BLaER1 (cell line): ENCODE measurements around the gene NANS.
"Not testable (repeated sequence)": the region's sequence is repeated elsewhere in the genome, so short reads cannot be mapped to it uniquely, and the experiment has no call there.

ENCODE experiments used
- H3K27ac ChIP-seq: shearing (Covaris generic); formaldehyde crosslinking; 2 replicates; pipeline ENCODE4 v1.8.1; 2022
- H3K27me3 ChIP-seq: shearing (Covaris generic); formaldehyde crosslinking; 2 replicates; pipeline ENCODE4 v1.8.1; 2022
- H3K36me3 ChIP-seq: shearing (Covaris generic); formaldehyde crosslinking; 2 replicates; pipeline ENCODE4 v1.8.1; 2022
- H3K4me1 ChIP-seq: shearing (Covaris generic); formaldehyde crosslinking; 2 replicates; pipeline ENCODE4 v1.8.1; 2022
- H3K4me2 ChIP-seq: shearing (Covaris generic); formaldehyde crosslinking; 2 replicates; pipeline ENCODE4 v1.8.1; 2022
- H3K4me3 ChIP-seq: shearing (Covaris generic); formaldehyde crosslinking; 2 replicates; pipeline ENCODE4 v1.8.1; 2022
- H3K9ac ChIP-seq: shearing (Covaris generic); formaldehyde crosslinking; 2 replicates; pipeline ENCODE4 v1.8.1; 2022
- H3K9me3 ChIP-seq: shearing (Covaris generic); formaldehyde crosslinking; 2 replicates; pipeline ENCODE4 v1.8.1; 2022
- H4K20me1 ChIP-seq: shearing (Covaris generic); formaldehyde crosslinking; 2 replicates; pipeline ENCODE4 v1.8.1; 2022
- Cebpa-rat ChIP-seq: shearing (Covaris generic); IDR thresholded peaks from 2 replicates; pipeline ENCODE4 v1.8.1; 2022

NANS gene

GRCh38 chr9:98105006-98105405 is 48.5 kb downstream of the NANS start:
- Histone ChIP-seq H3K4me3 (no peak overlapping the region), H3K4me1 (peaks cover 91% of the 10 kb centered on the region), H3K9me3 (peaks cover 17% of the 10 kb centered on the region), H3K36me3 (peaks cover 36% of the 10 kb centered on the region), H3K27me3 (no peaks in the 10 kb centered on the region), H3K9ac (peak overlapping the region; percentile 56; the same call in 1 of the 2 replicates), H3K4me2 (peak overlapping the region; percentile 89), H4K20me1 (no peaks in the 10 kb centered on the region), H3K27ac (peak overlapping the region; percentile 89)
- TF ChIP-seq Cebpa-rat: no peak

- TF ChIP-seq Cebpa-rat: no peak
- peak overlapping the region; percentile 60 for H3K27ac ChIP-seq
- H3K4me1 ChIP-seq: peaks cover 66% of the 10 kb centered on the region
- peaks cover 17% of the 10 kb centered on the region for H3K9me3 ChIP-seq
- peak overlapping the region; percentile 12; the same call in 1 of the 2 replicates for H3K9ac ChIP-seq
- peaks cover 49% of the 10 kb centered on the region for H3K36me3 ChIP-seq
- H3K4me3 ChIP-seq: no peak overlapping the region
- H4K20me1 ChIP-seq: no peaks in the 10 kb centered on the region
- H3K27me3 ChIP-seq: no peaks in the 10 kb centered on the region
- H3K4me2 ChIP-seq: peak overlapping the region; percentile 72
Observed at GRCh38 chr9:98107926-98108325, 51.4 kb downstream of the NANS start.

DNA sequence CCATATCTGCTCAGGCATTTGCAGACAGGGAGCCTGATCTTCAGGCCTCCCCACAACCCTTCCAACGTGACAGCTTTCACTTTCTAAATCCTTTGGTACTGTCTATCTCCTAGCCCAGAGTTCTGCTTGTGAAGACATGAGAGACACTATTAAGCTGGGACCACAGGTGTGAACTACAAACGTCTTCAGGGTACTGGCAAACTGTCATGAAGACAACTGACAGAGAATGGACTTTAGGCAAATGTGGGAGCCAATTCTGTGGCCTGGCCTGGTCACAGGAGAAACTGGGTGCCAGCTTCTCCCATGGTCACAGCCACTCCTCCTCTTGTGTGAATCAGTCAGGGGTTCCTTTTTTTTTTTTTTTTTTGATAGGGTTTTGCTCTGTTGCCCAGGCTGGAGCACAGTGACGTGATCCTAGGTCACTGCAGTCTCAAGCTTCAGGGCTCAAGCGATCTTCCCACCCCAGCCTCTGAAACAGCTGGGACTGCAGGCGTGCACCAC is 52.0 kb downstream of the NANS start:
- H3K4me3 ChIP-seq: peak overlapping the region; percentile 8; the same call in 1 of the 2 replicates
- H3K9ac ChIP-seq: peak overlapping the region; percentile 12; the same call in 1 of the 2 replicates

DNA sequence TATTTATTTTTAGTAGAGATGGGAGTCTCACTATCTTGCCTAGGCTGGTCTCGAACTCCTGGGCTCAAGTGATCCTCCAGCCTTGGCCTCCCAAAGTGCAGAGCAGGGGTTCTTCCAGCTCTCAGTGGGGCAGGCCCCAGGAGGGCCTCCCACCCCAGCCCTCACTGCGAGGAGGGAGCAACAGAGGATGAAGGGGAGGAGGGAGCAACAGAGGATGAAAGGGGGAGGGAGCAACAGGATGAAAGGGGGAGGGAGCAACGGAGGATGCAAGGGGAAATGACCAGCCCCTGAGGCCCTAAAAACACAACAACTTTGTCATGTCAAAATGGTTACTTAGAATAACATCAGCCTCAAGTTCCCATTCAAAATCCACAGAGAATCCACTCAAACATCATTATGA is 52.5 kb downstream of the NANS start:
- Histone ChIP-seq H3K4me2 (peak overlapping the region; percentile 72), H3K4me3 (peak overlapping the region; percentile 8; the same call in 1 of the 2 replicates), H3K9ac (no peak overlapping the region; the same call in 1 of the 2 replicates), H4K20me1 (no peaks in the 10 kb centered on the region), H3K27ac (peak overlapping the region; percentile 60), H3K36me3 (peaks cover 49% of the 10 kb centered on the region), H3K27me3 (no peaks in the 10 kb centered on the region), H3K4me1 (peaks cover 54% of the 10 kb centered on the region), H3K9me3 (peaks cover 17% of the 10 kb centered on the region)
- no peak for TF ChIP-seq Cebpa-rat

More for the DNA sequence above, 52.0 kb downstream of the NANS start:
- Histone ChIP-seq H3K4me2 (peak overlapping the region; percentile 72), H3K27ac (peak overlapping the region; percentile 60), H3K9me3 (peaks cover 17% of the 10 kb centered on the region), H4K20me1 (no peaks in the 10 kb centered on the region), H3K4me1 (peaks cover 59% of the 10 kb centered on the region), H3K27me3 (no peaks in the 10 kb centered on the region), H3K36me3 (peaks cover 49% of the 10 kb centered on the region)
- no peak for TF ChIP-seq Cebpa-rat

DNA sequence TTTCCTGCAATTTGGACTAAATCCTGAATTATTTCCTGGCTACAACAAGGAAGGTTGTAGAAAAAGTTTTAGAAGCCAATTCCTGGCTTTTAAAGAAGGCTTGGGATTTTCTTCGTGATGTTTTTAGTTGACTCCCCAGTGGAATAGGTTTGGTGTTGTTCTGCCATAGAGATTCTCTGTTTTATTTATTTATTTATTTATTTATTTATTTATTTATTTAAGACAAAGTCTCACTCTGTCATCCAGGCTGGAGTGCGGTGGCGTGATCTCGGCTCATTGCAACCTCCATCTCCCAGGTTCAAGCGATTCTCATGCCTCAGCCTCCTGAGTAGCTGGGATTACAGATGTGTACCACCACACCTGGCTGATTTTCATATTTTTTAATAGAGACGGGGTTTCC is 60.6 kb downstream of the NANS start:
- H4K20me1 ChIP-seq, H3K9me3 ChIP-seq, H3K9ac ChIP-seq, H3K4me3 ChIP-seq, H3K27me3 ChIP-seq, H3K27ac ChIP-seq: not testable (repeated sequence)
- H3K4me2 ChIP-seq: peak overlapping the region; percentile 93; the same call in 1 of the 2 replicates
- peaks cover 45% of the 10 kb centered on the region for H3K4me1 ChIP-seq
- H3K36me3 ChIP-seq: peaks cover 11% of the 10 kb centered on the region; the same call in 1 of the 2 replicates

DNA sequence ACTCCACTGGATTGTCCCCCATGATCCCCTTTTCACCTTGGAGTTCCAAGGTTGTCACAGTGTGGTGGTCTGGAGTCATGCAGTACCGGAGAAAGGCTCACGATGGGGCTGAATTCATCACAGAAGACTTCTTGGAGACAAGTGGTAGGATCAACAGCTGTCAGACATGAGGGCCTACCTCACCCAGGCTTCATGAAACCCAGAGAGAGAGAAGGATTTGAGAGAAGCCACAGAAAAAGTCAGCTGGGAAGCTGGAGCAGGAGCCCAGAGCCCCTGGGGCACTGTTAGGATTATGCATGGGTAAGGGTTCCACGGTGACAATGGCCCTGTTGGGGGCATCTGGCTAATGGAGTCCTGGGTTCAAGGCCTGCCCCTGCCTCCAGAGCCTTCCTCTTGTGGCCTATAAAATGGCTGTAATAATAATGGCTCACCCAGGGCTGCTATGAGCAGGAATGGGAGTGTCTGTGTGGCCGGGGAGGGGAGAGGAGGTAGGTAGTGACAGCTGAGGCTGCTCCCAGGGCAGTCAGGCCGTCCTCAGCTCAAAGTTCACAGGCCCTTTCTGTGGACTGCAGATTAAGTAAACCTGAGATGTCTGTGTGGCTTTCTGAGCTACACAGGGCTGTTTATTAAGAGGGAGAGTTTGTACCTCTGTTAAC is 61.6 kb downstream of the NANS start:
- H3K4me2 ChIP-seq: peak overlapping the region; percentile 93
- peaks cover 11% of the 10 kb centered on the region; the same call in 1 of the 2 replicates for H3K36me3 ChIP-seq
- no peaks in the 10 kb centered on the region for H4K20me1 ChIP-seq
- peak overlapping the region; percentile 78 for H3K4me3 ChIP-seq
- H3K9ac ChIP-seq: peak overlapping the region; percentile 78
- peaks cover 56% of the 10 kb centered on the region for H3K4me1 ChIP-seq
- TF ChIP-seq Cebpa-rat: no peak
- H3K9me3 ChIP-seq: no peaks in the 10 kb centered on the region
- no peaks in the 10 kb centered on the region for H3K27me3 ChIP-seq
- peak overlapping the region; percentile 85 for H3K27ac ChIP-seq

DNA sequence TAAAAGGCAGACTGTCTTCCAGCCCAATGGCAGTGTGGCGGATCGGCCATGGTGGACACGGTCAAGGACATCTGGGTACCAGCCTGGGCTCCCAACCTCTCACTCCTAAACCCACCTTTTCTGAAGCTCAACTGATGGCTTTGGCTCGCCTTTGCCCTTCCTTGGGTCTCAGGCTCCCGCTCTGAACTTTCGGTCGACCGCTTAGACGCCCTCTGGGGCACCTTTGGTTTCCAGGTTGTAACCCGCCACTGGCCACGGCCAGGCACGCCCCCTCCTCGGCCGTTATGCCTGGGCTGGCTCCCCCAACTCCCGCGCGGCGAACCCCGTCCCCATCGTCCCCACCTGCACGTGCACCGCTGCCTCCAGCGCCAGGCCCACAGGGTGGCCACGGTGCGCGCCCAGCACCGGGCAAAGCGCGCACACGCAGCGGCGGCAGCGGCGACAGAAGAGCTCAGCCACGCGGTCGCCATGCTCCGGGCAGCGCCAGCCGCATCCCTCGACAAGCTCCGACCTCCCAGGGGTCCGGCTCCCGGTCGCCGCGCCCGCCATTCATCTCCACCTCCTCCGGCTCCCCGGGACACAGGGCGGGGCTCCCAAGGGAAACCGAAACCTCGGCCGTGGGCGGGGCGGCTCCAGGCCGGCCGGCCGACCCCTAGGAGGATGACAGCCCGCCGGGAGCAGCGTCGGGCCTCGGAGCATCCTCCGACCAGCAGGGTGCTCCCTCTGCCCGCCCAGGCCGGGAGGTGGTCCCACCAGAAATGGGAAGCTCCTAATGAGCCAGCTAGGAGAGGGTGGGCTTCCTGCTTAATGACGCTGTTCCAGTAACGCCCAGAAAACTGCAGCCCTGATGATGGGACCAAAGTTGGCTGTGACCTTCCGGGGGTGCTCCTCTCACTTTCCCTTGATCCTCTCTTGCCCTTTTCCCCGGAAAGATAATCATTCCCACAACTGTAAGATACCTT is 62.4 kb downstream of the NANS start, which contains the start of gene TRIM14:
Gene TRIM14, minus strand, starts transcription at position 583 of the 962 bp plus-strand sequence. Its CDS starts 34 bp downstream, at position 549.
- no peaks in the 10 kb centered on the region for H3K27me3 ChIP-seq
- H3K9ac ChIP-seq: peak within 1 kb of the TSS; percentile 78
- peaks cover 64% of the 10 kb centered on the region for H3K4me1 ChIP-seq
- H3K36me3 ChIP-seq: peaks cover 11% of the 10 kb centered on the region; the same call in 1 of the 2 replicates
- H3K27ac ChIP-seq: peak within 1 kb of the TSS; percentile 85
- H3K4me2 ChIP-seq: peak within 1 kb of the TSS; percentile 93
- H4K20me1 ChIP-seq: no peaks in the 10 kb centered on the region
- TF ChIP-seq Cebpa-rat: no peak
- H3K9me3 ChIP-seq: no peaks in the 10 kb centered on the region
- H3K4me3 ChIP-seq: peak within 1 kb of the TSS; percentile 78

DNA sequence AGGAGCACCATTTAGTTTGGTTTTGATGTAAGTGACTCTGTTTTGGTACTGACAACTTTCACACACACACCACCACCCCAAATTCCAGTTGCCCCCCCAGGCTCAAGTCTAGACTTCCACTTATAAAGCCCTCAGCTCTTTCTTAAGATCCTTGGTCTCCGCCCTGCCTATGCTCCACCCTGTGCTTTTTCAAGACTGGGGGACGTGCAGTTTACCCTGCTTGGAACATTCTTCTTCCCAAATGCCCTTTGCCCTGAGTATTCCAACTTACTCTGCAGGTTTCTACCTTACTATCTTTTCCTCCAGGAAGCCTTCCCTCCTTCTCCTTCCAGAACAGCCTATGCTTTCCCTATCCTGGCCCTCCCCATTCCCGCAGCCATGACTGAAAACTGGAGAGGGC is 63.9 kb downstream of the NANS start:
- H3K9me3 ChIP-seq: no peaks in the 10 kb centered on the region
- H3K4me2 ChIP-seq: peak overlapping the region; percentile 54
- TF ChIP-seq Cebpa-rat: no peak
- no peaks in the 10 kb centered on the region for H4K20me1 ChIP-seq
- H3K4me3 ChIP-seq: no peak overlapping the region
- H3K27me3 ChIP-seq: no peaks in the 10 kb centered on the region
- H3K36me3 ChIP-seq: peaks cover 11% of the 10 kb centered on the region; the same call in 1 of the 2 replicates
- H3K27ac ChIP-seq: no peak overlapping the region
- no peak overlapping the region for H3K9ac ChIP-seq
- peaks cover 79% of the 10 kb centered on the region for H3K4me1 ChIP-seq

- H3K27ac ChIP-seq: no peak overlapping the region
- TF ChIP-seq Cebpa-rat: no peak
- H3K9ac ChIP-seq: no peak overlapping the region
- peak overlapping the region; percentile 54 for H3K4me2 ChIP-seq
- no peaks in the 10 kb centered on the region for H4K20me1 ChIP-seq
- H3K9me3 ChIP-seq: no peaks in the 10 kb centered on the region
- no peaks in the 10 kb centered on the region for H3K27me3 ChIP-seq
- H3K36me3 ChIP-seq: peaks cover 6% of the 10 kb centered on the region; the same call in 1 of the 2 replicates
- peaks cover 79% of the 10 kb centered on the region for H3K4me1 ChIP-seq
- no peak overlapping the region for H3K4me3 ChIP-seq
Observed at GRCh38 chr9:98121058-98121457, 64.5 kb downstream of the NANS start.

DNA sequence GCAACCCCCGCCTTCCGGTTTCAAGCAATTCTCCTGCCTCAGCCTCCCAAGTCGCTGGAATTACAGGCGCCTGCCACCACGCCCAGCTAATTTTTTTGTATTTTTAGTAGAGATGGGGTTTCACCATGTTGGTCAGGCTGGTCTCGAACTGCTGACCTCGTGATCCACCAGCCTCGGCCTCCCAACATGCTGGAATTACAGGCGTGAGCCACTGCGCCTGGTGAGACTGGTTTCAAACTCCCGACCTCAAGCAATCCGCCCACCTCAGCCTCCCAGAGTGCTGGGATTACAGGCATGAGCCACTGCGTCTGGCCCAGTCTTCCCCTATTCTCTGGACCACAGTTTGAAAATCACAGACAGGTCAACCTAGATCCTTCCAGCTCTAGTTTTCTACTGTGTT is 67.6 kb downstream of the NANS start:
- not testable (repeated sequence) for H4K20me1 ChIP-seq, H3K36me3 ChIP-seq, H3K4me3 ChIP-seq, H3K9me3 ChIP-seq, H3K9ac ChIP-seq, H3K27me3 ChIP-seq
- Histone ChIP-seq H3K4me2 (peak overlapping the region; percentile 64), H3K27ac (peak overlapping the region; percentile 47; the same call in 1 of the 2 replicates), H3K4me1 (peaks cover 70% of the 10 kb centered on the region)
